Effector memory CD4-positive, alpha-beta T cell (primary cell): Measurements from ENCODE around the gene PDLIM3.

Experiments
- DNase-seq, 3 donors: peaks; one replicate each; pipeline ENCODE4 v3.0.0-alpha.2; 2020
- H3K27ac ChIP-seq: 2 replicates; pipeline ENCODE4 v1.7.0; 2013; ENCODE audit warnings: mild to moderate bottlenecking, low read length, moderate library complexity; ENCODE audit not compliant: insufficient read depth, poor library complexity, severe bottlenecking
- H3K27me3 ChIP-seq: replicated peaks from 2 replicates; pipeline ENCODE4 v1.7.0; 2013; ENCODE audit warnings: mild to moderate bottlenecking, low read length; ENCODE audit not compliant: insufficient read depth, control insufficient read depth, poor library complexity, severe bottlenecking
- H3K36me3 ChIP-seq: 2 replicates; pipeline ENCODE4 v1.7.0; 2013; ENCODE audit warnings: mild to moderate bottlenecking, low read length, moderate library complexity; ENCODE audit not compliant: control insufficient read depth, insufficient read depth
- H3K4me1 ChIP-seq: 2 replicates; pipeline ENCODE4 v1.7.0; 2013; ENCODE audit warnings: low read length, mild to moderate bottlenecking; ENCODE audit not compliant: control insufficient read depth, insufficient read depth, poor library complexity, severe bottlenecking
- H3K4me3 ChIP-seq: 2 replicates; pipeline ENCODE4 v1.7.0; 2013; ENCODE audit warnings: low read length, low read depth, mild to moderate bottlenecking; ENCODE audit not compliant: insufficient read depth, poor library complexity, severe bottlenecking
- H3K9me3 ChIP-seq: 2 replicates; pipeline ENCODE4 v1.7.0; 2013; ENCODE audit warnings: mild to moderate bottlenecking, low read length, moderate library complexity; ENCODE audit not compliant: control insufficient read depth

PDLIM3 gene

DNA sequence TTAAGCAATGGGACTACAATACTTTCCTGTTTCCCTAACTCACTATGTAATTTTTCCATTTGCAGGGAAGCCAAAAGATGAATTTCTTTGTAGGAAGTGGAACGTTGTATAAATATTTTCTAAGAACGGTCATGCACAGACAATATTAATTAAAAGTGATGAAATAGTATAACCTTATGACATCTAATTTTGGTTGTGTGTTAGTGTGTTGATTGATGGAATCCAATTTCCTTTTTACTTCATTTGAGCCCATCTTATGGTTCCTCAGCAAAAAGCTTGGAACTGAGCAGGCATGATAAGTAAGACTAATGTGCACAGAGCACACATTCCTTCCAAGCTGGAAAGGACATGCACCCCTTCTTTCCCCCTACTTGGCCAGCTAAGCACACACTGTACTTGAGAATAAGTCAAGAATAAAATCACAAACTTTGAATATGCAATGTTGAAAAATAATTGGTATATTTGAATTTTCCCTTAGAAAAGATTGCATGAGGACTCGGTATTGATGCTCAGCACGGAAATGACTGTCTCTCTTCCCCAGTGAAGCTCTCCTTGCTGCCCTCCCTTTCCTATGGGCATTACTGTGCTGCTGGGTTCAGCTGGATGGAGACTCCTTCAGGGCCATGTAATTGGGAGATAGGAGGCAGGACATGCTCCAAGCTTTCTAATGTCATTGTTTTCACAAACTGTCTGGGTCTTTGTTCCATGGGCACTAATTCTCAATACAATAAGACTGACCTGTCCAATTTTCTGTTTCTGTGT is 19.2 kb upstream of the PDLIM3 start:
- Histone ChIP-seq H3K4me3 (no peak overlapping the region), H3K27ac (no peak overlapping the region), H3K36me3 (no peaks in the 10 kb centered on the region), H3K27me3 (peaks cover 4% of the 10 kb centered on the region), H3K9me3 (no peaks in the 10 kb centered on the region), H3K4me1 (no peaks in the 10 kb centered on the region)
- DNase-seq = no peak

DNA sequence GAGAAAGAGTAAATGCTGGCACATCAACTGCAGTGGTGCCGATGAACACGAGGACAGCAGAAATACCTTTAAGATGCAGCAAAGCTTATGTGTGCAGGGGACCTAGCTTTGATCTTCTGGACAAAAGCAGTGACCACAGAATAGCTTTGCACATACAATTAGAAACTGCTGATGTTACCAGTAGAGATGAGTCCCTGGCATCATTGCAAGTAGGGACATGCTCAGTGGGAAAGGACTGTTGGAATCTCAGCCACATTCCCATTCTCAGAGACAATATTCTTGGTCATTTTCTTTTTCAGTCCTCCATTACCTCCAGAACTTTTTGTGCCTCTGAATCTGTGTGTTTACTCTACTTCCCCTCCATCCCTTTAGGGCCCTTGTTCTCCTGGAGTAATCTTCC is 16.9 kb upstream of the PDLIM3 start:
- Histone ChIP-seq H3K9me3 (no peaks in the 10 kb centered on the region), H3K27me3 (peaks cover 4% of the 10 kb centered on the region), H3K27ac (no peak overlapping the region), H3K4me1 (no peaks in the 10 kb centered on the region), H3K4me3 (no peak overlapping the region), H3K36me3 (no peaks in the 10 kb centered on the region)
- DNase-seq = no peak

- Histone ChIP-seq H3K4me3 (no peak overlapping the region), H3K36me3 (no peaks in the 10 kb centered on the region), H3K4me1 (no peaks in the 10 kb centered on the region), H3K27ac (no peak overlapping the region), H3K9me3 (no peaks in the 10 kb centered on the region), H3K27me3 (peaks cover 4% of the 10 kb centered on the region)
- no peak for DNase-seq
Measured at GRCh38 chr4:185550933-185551332, 15.6 kb upstream of the PDLIM3 start.

- H3K27me3 ChIP-seq = peaks cover 4% of the 10 kb centered on the region
- H3K27ac ChIP-seq = no peak overlapping the region
- no peaks in the 10 kb centered on the region for H3K4me1 ChIP-seq
- H3K9me3 ChIP-seq = no peaks in the 10 kb centered on the region
- H3K4me3 ChIP-seq = no peak overlapping the region
- DNase-seq = no peak
- no peaks in the 10 kb centered on the region for H3K36me3 ChIP-seq
Measured at GRCh38 chr4:185549095-185549639, 13.9 kb upstream of the PDLIM3 start.

GRCh38 chr4:185548587-185548986 is 13.3 kb upstream of the PDLIM3 start:
- DNase-seq = no peak

GRCh38 chr4:185546335-185546734 is 11.0 kb upstream of the PDLIM3 start:
- H3K36me3 ChIP-seq = no peaks in the 10 kb centered on the region
- H3K4me3 ChIP-seq = no peak overlapping the region
- H3K4me1 ChIP-seq = no peaks in the 10 kb centered on the region
- no peak for DNase-seq
- H3K27me3 ChIP-seq = no peaks in the 10 kb centered on the region
- no peak overlapping the region for H3K27ac ChIP-seq
- H3K9me3 ChIP-seq = no peaks in the 10 kb centered on the region

More at GRCh38 chr4:185548587-185548986, 13.3 kb upstream of the PDLIM3 start:
- H3K27ac ChIP-seq = no peak overlapping the region
- no peaks in the 10 kb centered on the region for H3K36me3 ChIP-seq
- H3K4me3 ChIP-seq = no peak overlapping the region
- H3K9me3 ChIP-seq = no peaks in the 10 kb centered on the region
- H3K27me3 ChIP-seq = peaks cover 3% of the 10 kb centered on the region
- H3K4me1 ChIP-seq = no peaks in the 10 kb centered on the region

- no peaks in the 10 kb centered on the region for H3K4me1 ChIP-seq
- no peaks in the 10 kb centered on the region for H3K27me3 ChIP-seq
- no peak overlapping the region for H3K4me3 ChIP-seq
- no peak for DNase-seq
- H3K9me3 ChIP-seq = no peaks in the 10 kb centered on the region
- H3K36me3 ChIP-seq = no peaks in the 10 kb centered on the region
- H3K27ac ChIP-seq = no peak overlapping the region
Measured at GRCh38 chr4:185542626-185543315, 7.5 kb upstream of the PDLIM3 start.

DNA sequence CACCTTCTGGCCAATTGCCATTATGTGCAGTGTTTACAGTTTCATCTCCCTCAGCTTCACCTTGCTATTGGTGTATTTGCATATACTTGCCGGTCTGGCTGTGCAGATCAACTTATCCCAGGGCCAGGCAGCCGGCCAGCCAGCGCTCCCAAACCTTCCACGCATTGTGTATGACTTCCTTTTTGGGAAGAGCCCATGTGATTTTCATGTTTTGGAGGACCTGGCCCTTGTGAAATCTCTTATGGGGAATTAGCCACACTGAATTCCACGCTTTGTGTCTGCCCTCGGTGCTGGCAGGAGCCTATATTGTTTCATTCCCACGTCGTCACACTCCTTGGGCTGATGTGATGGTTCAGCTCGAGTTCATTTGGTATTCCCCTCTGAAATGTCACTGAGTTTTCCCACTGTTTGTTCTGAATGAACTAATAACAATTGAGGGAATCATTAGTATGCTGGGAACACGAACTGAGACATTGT is 6.0 kb upstream of the PDLIM3 start:
- H3K27me3 ChIP-seq = peaks cover 2% of the 10 kb centered on the region
- no peak for DNase-seq
- no peak overlapping the region for H3K27ac ChIP-seq
- H3K4me3 ChIP-seq = no peak overlapping the region
- H3K9me3 ChIP-seq = no peaks in the 10 kb centered on the region
- H3K36me3 ChIP-seq = no peaks in the 10 kb centered on the region
- H3K4me1 ChIP-seq = no peaks in the 10 kb centered on the region

DNA sequence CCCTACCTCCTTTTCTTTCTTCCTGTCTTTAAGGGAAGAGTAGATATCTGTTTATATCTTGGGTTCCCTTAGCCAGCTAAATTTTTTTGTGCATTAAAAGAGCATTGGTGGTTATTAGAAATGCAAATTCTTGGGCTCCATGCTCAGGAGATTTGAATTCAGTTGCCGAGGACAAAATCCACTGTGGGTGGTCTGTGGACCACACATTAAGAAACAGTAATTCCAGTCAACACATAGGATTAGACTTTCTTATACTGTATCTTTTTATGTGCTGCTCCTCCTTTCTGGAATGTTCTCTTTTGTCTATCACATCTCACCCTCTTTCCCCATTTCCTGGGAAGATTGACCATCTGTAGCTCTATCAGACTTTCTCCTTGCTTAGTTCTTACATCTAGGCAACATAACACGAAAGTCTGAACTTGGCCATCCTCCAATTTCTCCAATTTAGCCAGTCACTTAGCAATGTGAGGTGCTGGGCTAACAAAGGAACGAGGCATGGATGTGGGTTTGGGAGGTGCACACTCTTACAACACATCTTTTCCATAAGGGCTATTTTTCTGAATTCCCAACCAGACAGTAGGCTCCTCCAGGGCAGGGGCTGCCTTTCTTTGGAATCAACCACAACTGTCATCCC is 5.3 kb upstream of the PDLIM3 start:
- Histone ChIP-seq H3K4me3 (no peak overlapping the region), H3K36me3 (no peaks in the 10 kb centered on the region), H3K27me3 (peaks cover 6% of the 10 kb centered on the region), H3K4me1 (no peaks in the 10 kb centered on the region), H3K27ac (no peak overlapping the region), H3K9me3 (no peaks in the 10 kb centered on the region)
- no peak for DNase-seq

DNA sequence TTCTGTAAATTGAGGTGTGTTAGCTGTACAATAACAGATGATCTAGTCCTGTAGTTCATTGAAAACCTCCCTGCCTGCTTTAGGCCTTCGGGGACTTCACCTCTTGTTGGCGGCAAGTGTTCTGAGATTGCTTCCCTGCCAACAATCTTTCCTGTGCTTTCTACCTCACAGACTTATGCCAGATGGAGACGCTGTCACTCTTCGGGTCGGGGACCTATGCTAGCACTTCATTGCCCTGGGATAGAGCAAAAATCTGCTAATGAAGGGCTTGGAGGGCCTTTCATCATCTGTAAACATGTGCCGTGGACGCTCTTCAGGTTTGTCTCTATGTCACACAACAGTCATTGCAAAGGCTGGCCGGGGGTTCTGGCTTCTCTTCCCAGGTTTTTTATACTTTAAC is 4.7 kb upstream of the PDLIM3 start:
- H3K4me3 ChIP-seq = no peak overlapping the region
- H3K4me1 ChIP-seq = peaks cover 2% of the 10 kb centered on the region
- no peaks in the 10 kb centered on the region for H3K9me3 ChIP-seq
- no peak overlapping the region for H3K27ac ChIP-seq
- no peaks in the 10 kb centered on the region for H3K36me3 ChIP-seq
- DNase-seq = no peak
- H3K27me3 ChIP-seq = peaks cover 6% of the 10 kb centered on the region
